ENCODE data around the gene AREL1. TPM values are rescaled to one million over a fixed set of nuclear protein-coding genes. Genes with fewer than 3 reads are reported as not detected.

Gene AREL1
- total RNA-seq, 4 donors from 2014 or later, result 33.8 to 95.6 (median 65.1) TPM

GRCh38 chr14:74660863-74661262, 52.0 kb downstream of the AREL1 start:
- Histone ChIP-seq H3K27me3 (no peaks in the 10 kb centered on the region), H3K9me3 (no peaks in the 10 kb centered on the region), H3K27ac (no peak overlapping the region), H3K4me1 (no peaks in the 10 kb centered on the region), H3K4me3 (no peak overlapping the region), H3K36me3 (peaks cover 0 to 65% (median 0%) of the 10 kb centered on the region in 3 donors)
- DNase-seq, result no peak
- TF ChIP-seq POLR2A (IDR thresholded peaks at IDR 0.05), result no peak
- no peak for TF ChIP-seq CTCF (IDR thresholded peaks at IDR 0.05)

- Histone ChIP-seq H3K4me3 (no peak overlapping the region), H3K36me3 (peaks cover 0 to 58% (median 0%) of the 10 kb centered on the region in 3 donors), H3K4me1 (no peaks in the 10 kb centered on the region), H3K9me3 (no peaks in the 10 kb centered on the region), H3K27ac (no peak overlapping the region), H3K27me3 (no peaks in the 10 kb centered on the region)
- no peak for DNase-seq
- no peak for TF ChIP-seq POLR2A (IDR thresholded peaks at IDR 0.05)
- no peak for TF ChIP-seq CTCF (IDR thresholded peaks at IDR 0.05)
Observed at GRCh38 chr14:74660167-74660566, 52.7 kb downstream of the AREL1 start.

- H3K27ac ChIP-seq, result no peak overlapping the region
- H3K4me3 ChIP-seq, result no peak overlapping the region
- DNase-seq, result no peak
- TF ChIP-seq POLR2A (IDR thresholded peaks at IDR 0.05), result no peak
- TF ChIP-seq CTCF (IDR thresholded peaks at IDR 0.05), result no peak
- no peaks in the 10 kb centered on the region for H3K9me3 ChIP-seq
- H3K36me3 ChIP-seq, result peaks cover 0 to 43% (median 0%) of the 10 kb centered on the region in 3 donors
- H3K27me3 ChIP-seq, result no peaks in the 10 kb centered on the region
- H3K4me1 ChIP-seq, result no peaks in the 10 kb centered on the region
Observed at GRCh38 chr14:74658535-74659131, 54.2 kb downstream of the AREL1 start.

GRCh38 chr14:74656964-74657363, 55.9 kb downstream of the AREL1 start:
- Histone ChIP-seq H3K27me3 (no peaks in the 10 kb centered on the region), H3K4me3 (no peak overlapping the region), H3K27ac (no peak overlapping the region), H3K36me3 (peaks cover 0 to 27% (median 0%) of the 10 kb centered on the region in 3 donors), H3K9me3 (no peaks in the 10 kb centered on the region), H3K4me1 (no peaks in the 10 kb centered on the region)
- no peak for DNase-seq
- TF ChIP-seq CTCF (IDR thresholded peaks at IDR 0.05), result no peak
- TF ChIP-seq POLR2A (IDR thresholded peaks at IDR 0.05), result no peak

- no peak overlapping the region for H3K27ac ChIP-seq
- no peaks in the 10 kb centered on the region for H3K9me3 ChIP-seq
- no peak for TF ChIP-seq CTCF (IDR thresholded peaks at IDR 0.05)
- no peak for TF ChIP-seq POLR2A (IDR thresholded peaks at IDR 0.05)
- H3K36me3 ChIP-seq, result peaks cover 0 to 16% (median 0%) of the 10 kb centered on the region in 3 donors
- no peak for DNase-seq
- H3K4me3 ChIP-seq, result no peak overlapping the region
- no peaks in the 10 kb centered on the region for H3K4me1 ChIP-seq
- no peaks in the 10 kb centered on the region for H3K27me3 ChIP-seq
Observed at GRCh38 chr14:74655599-74656395, 57.1 kb downstream of the AREL1 start.

Measured in Peyer's patch (tissue), 4 donors.